Retinal pigment epithelial cell (primary cell): ENCODE measurements around the gene NFE2L3.
"Not testable (repeated sequence)": the region's sequence is repeated elsewhere in the genome, so short reads cannot be mapped to it uniquely, and the experiment has no call there.

ENCODE experiments used
- DNase-seq: peaks from one replicate; pipeline ENCODE4 v3.0.0-alpha.2; 2010; ENCODE audit warnings: low read depth
- H3K4me3 ChIP-seq: 2 replicates; pipeline ENCODE4 v1.5.1; 2011; ENCODE audit warnings: mild to moderate bottlenecking, low read length, control low read depth, moderate library complexity
- TF ChIP-seq, protein P1 (sequence below): conservative IDR thresholded peaks from 2 replicates; pipeline ENCODE4 v1.5.1; 2011; ENCODE audit warnings: low read depth, low read length, control low read depth, inconsistent platforms

Gene NFE2L3

DNA sequence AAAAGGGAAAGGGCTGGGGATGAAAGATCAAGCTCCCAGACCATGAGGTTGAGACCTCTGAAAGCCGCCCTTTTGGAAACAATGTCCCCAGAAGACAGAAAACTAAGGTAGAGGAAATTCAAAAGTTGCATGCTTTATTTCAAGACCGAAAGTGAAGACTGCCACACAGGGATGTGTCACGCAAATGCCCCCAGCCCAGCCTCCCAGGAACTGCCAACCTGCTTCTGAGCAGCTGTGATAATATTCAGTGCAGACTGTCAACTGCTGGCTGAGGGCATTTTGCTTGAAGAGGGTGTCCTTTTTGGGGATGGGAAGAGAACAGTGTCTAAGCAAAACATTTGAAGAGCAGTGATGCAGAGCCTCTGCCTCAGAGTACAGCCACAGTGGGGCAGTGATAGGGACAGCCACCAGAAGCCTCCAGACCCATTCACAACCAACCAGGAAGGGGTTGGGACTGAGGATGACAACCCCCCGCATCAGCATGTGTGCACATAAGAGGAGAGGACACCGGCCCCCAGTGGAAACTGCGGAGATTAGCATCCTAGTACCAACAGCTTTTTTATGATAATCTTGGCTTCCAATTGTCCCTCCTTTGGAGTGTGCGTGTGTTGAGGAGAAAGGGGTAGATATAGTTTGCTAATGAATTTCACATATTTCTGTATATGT lies 34.7 kb upstream of the NFE2L3 start:
- TF ChIP-seq, protein P1, sequence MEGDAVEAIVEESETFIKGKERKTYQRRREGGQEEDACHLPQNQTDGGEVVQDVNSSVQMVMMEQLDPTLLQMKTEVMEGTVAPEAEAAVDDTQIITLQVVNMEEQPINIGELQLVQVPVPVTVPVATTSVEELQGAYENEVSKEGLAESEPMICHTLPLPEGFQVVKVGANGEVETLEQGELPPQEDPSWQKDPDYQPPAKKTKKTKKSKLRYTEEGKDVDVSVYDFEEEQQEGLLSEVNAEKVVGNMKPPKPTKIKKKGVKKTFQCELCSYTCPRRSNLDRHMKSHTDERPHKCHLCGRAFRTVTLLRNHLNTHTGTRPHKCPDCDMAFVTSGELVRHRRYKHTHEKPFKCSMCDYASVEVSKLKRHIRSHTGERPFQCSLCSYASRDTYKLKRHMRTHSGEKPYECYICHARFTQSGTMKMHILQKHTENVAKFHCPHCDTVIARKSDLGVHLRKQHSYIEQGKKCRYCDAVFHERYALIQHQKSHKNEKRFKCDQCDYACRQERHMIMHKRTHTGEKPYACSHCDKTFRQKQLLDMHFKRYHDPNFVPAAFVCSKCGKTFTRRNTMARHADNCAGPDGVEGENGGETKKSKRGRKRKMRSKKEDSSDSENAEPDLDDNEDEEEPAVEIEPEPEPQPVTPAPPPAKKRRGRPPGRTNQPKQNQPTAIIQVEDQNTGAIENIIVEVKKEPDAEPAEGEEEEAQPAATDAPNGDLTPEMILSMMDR: no peak
- DNase-seq: no peak
- H3K4me3 ChIP-seq: no peak overlapping the region

GRCh38 chr7:26117970-26118369 lies 34.0 kb upstream of the NFE2L3 start:
- TF ChIP-seq, protein P1: no peak
- no peak for DNase-seq
- H3K4me3 ChIP-seq: no peak overlapping the region

GRCh38 chr7:26122745-26123144 lies 29.3 kb upstream of the NFE2L3 start:
- DNase-seq: no peak
- H3K4me3 ChIP-seq: no peak overlapping the region
- TF ChIP-seq, protein P1: no peak

GRCh38 chr7:26124775-26125174 lies 27.2 kb upstream of the NFE2L3 start:
- DNase-seq, H3K4me3 ChIP-seq: not testable (repeated sequence)

DNA sequence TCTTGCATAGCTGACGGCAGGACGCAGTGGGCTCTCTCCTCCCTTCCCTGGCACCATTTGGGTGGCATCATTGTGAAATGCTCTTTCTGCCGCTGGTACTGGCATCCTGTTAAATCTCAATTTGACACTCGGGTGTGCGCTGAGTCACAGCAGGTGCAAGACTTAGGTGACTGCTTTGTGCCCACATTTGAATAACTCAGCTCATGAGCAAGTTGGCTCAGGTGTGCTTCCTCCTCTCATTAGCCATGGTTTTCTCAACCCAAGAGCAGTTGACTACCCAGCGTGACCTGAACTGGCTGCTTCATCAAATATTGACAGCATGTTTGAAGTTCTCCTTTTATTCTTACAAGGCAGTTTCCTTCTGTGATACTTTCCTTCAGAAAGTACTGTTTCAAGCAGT lies 24.6 kb upstream of the NFE2L3 start:
- no peak for DNase-seq
- no peak overlapping the region for H3K4me3 ChIP-seq
- TF ChIP-seq, protein P1: no peak

DNA sequence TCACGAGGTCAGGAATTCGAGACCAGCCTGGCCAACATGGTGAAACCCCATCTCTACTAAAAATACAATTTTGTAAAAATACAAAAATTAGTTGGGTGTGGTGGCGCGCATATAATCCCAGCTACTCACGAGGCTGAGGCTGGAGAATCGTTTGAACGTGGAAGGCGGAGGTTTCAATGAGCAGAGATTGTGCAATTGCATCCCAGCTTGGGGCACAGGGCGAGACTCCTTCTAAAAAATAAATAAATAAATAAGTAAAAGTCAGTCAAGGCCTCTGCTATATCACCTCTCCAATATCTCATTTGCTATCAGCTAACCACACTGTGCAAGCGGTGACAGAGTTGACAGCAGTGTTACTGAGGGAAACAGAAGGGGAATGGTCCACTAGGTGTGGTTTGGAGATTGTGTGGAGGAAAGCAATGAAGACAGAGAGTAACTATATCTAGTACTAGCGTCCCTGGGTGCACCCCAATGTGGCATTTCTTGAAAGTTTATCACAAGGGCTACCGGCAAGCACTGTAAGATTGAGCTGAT lies 20.9 kb upstream of the NFE2L3 start:
- DNase-seq: no peak
- H3K4me3 ChIP-seq: no peak overlapping the region
- TF ChIP-seq, protein P1: no peak

GRCh38 chr7:26135076-26135475 lies 16.9 kb upstream of the NFE2L3 start:
- DNase-seq: no peak
- TF ChIP-seq, protein P1: no peak
- H3K4me3 ChIP-seq: no peak overlapping the region
